Panc1 (cell line): ENCODE results near the gene NFKB2. TPM values are rescaled to one million over a fixed set of nuclear protein-coding genes. Genes with fewer than 3 reads are reported as not detected.
A peak's percentile ranks its signal among the peaks of the same experiment; 100 is the strongest.

ENCODE experiments used
- ATAC-seq: fragments of 200-7000 bp; cut with Tn5 transposase; 2 replicates; pipeline ENCODE4 v1.9.1; 2020; ENCODE audit warnings: mild to moderate bottlenecking, moderate library complexity
- BruUV-seq: library from RNA; stranded (reverse); fragments of 400-500 nt; replicated peaks from 2 replicates; lab custom pipeline; 2021; lab: Mats Ljungman, UMichigan
- CTCF ChIA-PET: fragments of 300-600 bp; sonication (Branson Sonifier 250); formaldehyde crosslinking; loops from one replicate; lab custom pipeline; 2022; ENCODE audit warnings: antibody characterized with exemption; lab: Charles Lee
- POLR2A ChIA-PET: fragments of 300-600 bp; sonication (Branson Sonifier 250); formaldehyde crosslinking; loops from one replicate; lab custom pipeline; 2022; ENCODE audit warnings: antibody characterized with exemption; lab: Charles Lee
- DNase-seq: peaks from one replicate; pipeline ENCODE4 v3.0.0-alpha.2; 2010; ENCODE audit warnings: low read depth, low spot score
- H3K27ac ChIP-seq: 2 replicates; pipeline ENCODE4 v1.5.1; 2011; ENCODE audit warnings: mild to moderate bottlenecking, low read length, inconsistent platforms
- H3K27me3 ChIP-seq: fragments of 200-500 bp; sonication (Bioruptor generic); 2 replicates; pipeline ENCODE4 v1.6.0; 2014; ENCODE audit warnings: low read length, inconsistent platforms; ENCODE audit not compliant: control insufficient read depth, insufficient read depth
- H3K36me3 ChIP-seq: fragments of 200-500 bp; sonication (Bioruptor generic); 2 replicates; pipeline ENCODE4 v1.5.1; 2014; ENCODE audit warnings: inconsistent platforms, mild to moderate bottlenecking, low read length, moderate library complexity; ENCODE audit not compliant: control insufficient read depth, insufficient read depth
- H3K4me1 ChIP-seq: 2 replicates; pipeline ENCODE4 v1.5.1; 2011; ENCODE audit warnings: inconsistent platforms, mild to moderate bottlenecking, low read length, moderate library complexity; ENCODE audit not compliant: control insufficient read depth, insufficient read depth
- H3K4me3 ChIP-seq, 2 experiments: 2 replicates each; pipeline ENCODE4 v1.5.1; 2011 to 2012; ENCODE audit warnings: low read depth in 2 of 2, low read length in 2 of 2, mild to moderate bottlenecking in 2 of 2, inconsistent platforms in 1 of 2, moderate library complexity in 1 of 2
- H3K9me3 ChIP-seq: fragments of 200-500 bp; sonication (Bioruptor generic); 2 replicates; pipeline ENCODE4 v1.5.1; 2014; ENCODE audit warnings: low read depth, mild to moderate bottlenecking, inconsistent platforms, low read length, moderate library complexity; ENCODE audit not compliant: control insufficient read depth, insufficient read depth
- CTCF ChIP-seq: fragments of 450-650 bp; IDR thresholded peaks from 2 replicates; pipeline ENCODE4 v1.5.1; 2017; ENCODE audit warnings: mild to moderate bottlenecking
- POLR2AphosphoS5 ChIP-seq: IDR thresholded peaks from 2 replicates; pipeline ENCODE4 v1.6.1; 2012; ENCODE audit warnings: mild to moderate bottlenecking, low read depth, low read length, moderate library complexity
- REST ChIP-seq, 2 experiments: IDR thresholded peaks; 2 replicates each; pipeline ENCODE4 v1.6.1; 2011 to 2012; ENCODE audit warnings: low read depth in 2 of 2, control low read depth in 1 of 2, low read length in 1 of 2, mild to moderate bottlenecking in 1 of 2, moderate library complexity in 1 of 2; ENCODE audit not compliant: insufficient read depth in 1 of 2
- SIN3A ChIP-seq: IDR thresholded peaks from 2 replicates; pipeline ENCODE4 v1.6.1; 2012; ENCODE audit warnings: low read depth, mild to moderate bottlenecking, low read length, moderate library complexity, borderline replicate concordance; ENCODE audit not compliant: insufficient read depth
- TCF7L2 ChIP-seq: IDR thresholded peaks from 2 replicates; pipeline ENCODE4 v1.6.1; 2011; ENCODE audit warnings: mild to moderate bottlenecking, low read depth, low read length, inconsistent platforms
- in situ Hi-C: cut with HindIII; loops from 2 replicates; pipeline ENCODE4 v1.10.0; 2016; ENCODE audit warnings: low sequenced_read_pairs, low pct_unique_long_range_greater_than_20kb
- intact Hi-C: fragments of 100-400 bp; cut with micrococcal nuclease; formaldehyde crosslinking; loops from one replicate; pipeline ENCODE4 v1.10.0; 2022; ENCODE audit not compliant: unreplicated experiment
- total RNA-seq: library from RNA; stranded (reverse); gene quantifications from one replicate; pipeline ENCODE4 v1.2.1, GENCODE V29; 2021; ENCODE audit not compliant: unreplicated experiment

NFKB2 gene
- total RNA-seq, 1 experiment from 2014 or later: 105 TPM

- ChIA-PET CTCF (interaction anchor here (0.7 kb wide), 1 partner anchor 12 kb away, joined by 4 read pairs; no protein-coding TSS in a partner anchor), POLR2A (no interaction called here)
- H3K4me3 ChIP-seq: peak within 1 kb of the TSS; percentile 91 to 94
- in situ Hi-C loops (no loop called here), intact Hi-C loops (no loop called here)
- DNase-seq: no peak
- peaks cover 11% of the 10 kb centered on the region for H3K4me1 ChIP-seq
- ATAC-seq: no peak
- H3K27ac ChIP-seq: no peak within 1 kb of the TSS; the same call in 1 of the 2 replicates
- no TSS peak for BruUV-seq
- H3K9me3 ChIP-seq: no peaks in the 10 kb centered on the region
- H3K27me3 ChIP-seq: no peaks in the 10 kb centered on the region
- TF ChIP-seq POLR2AphosphoS5: no peak
- TF ChIP-seq SIN3A: no peak
- no peak for TF ChIP-seq TCF7L2
- TF ChIP-seq CTCF: no peak
- no peak for TF ChIP-seq REST (IDR thresholded peaks at IDR 0.05; ENCODE audit: insufficient read depth in 1 of 2, low read depth in 2 of 2, low read length in 1 of 2)
- peaks cover 9% of the 10 kb centered on the region; the same call in 1 of the 2 replicates for H3K36me3 ChIP-seq
Observed at GRCh38 chr10:102418622-102419268, 23.2 kb downstream of the NFKB2 start, which contains the start of gene PSD. PSD (minus strand) TSS chr10:102418785; CDS start chr10:102417038, 1,747 bp downstream.

- intact Hi-C loops: no loop called here
- no peaks in the 10 kb centered on the region for H3K9me3 ChIP-seq
- peaks cover 11% of the 10 kb centered on the region for H3K4me1 ChIP-seq
- no peaks in the 10 kb centered on the region for H3K27me3 ChIP-seq
- no peak for TF ChIP-seq TCF7L2
- TF ChIP-seq REST (IDR thresholded peaks at IDR 0.05; ENCODE audit: insufficient read depth in 1 of 2, low read depth in 2 of 2, low read length in 1 of 2): peak; percentile 96 to 99
- peak overlapping the region; percentile 98 for H3K27ac ChIP-seq
- DNase-seq: no peak
- H3K36me3 ChIP-seq: peaks cover 9% of the 10 kb centered on the region; the same call in 1 of the 2 replicates
- CTCF ChIA-PET: interaction anchor here (0.8 to 2.2 kb wide), 4 partner anchors 10 to 20 kb away, joined by 3 to 14 read pairs (median 6); no protein-coding TSS in a partner anchor
- no TSS peak for BruUV-seq
- POLR2A ChIA-PET: no interaction called here
- in situ Hi-C loops: no loop called here
- peak overlapping the region; percentile 91 to 94 for H3K4me3 ChIP-seq
- no peak for ATAC-seq
Observed at GRCh38 chr10:102419269-102420180, 24.0 kb downstream of the NFKB2 start.
